NCI-H2227 (cell line): ENCODE results near the gene SYT10.
"Not testable (repeated sequence)": the region's sequence is repeated elsewhere in the genome, so short reads cannot be mapped to it uniquely, and the experiment has no call there.

Experiments used
- DNase-seq: peaks from one replicate; lab custom pipeline; 2025; ENCODE audit not compliant: unreplicated experiment; lab: John Stamatoyannopoulos, UW

The SYT10 gene

GRCh38 chr12:33439587-33440011, at the start of gene SYT10:
SYT10 (minus strand) TSS chr12:33439819; CDS start chr12:33439522, 297 bp downstream.
- no peak for DNase-seq

- no peak for DNase-seq
Measured at GRCh38 chr12:33488036-33488435, 48.4 kb upstream of the SYT10 start.

- DNase-seq = no peak
Measured at GRCh38 chr12:33486058-33486457, 46.4 kb upstream of the SYT10 start.

- DNase-seq = no peak
Measured at GRCh38 chr12:33484161-33484560, 44.5 kb upstream of the SYT10 start.

- no peak for DNase-seq
Measured at GRCh38 chr12:33480366-33480765, 40.7 kb upstream of the SYT10 start.

GRCh38 chr12:33476058-33476457, 36.4 kb upstream of the SYT10 start:
- DNase-seq = no peak

GRCh38 chr12:33472299-33472698, 32.7 kb upstream of the SYT10 start:
- no peak for DNase-seq

GRCh38 chr12:33455096-33455495, 15.5 kb upstream of the SYT10 start:
- no peak for DNase-seq

GRCh38 chr12:33450480-33450879, 10.9 kb upstream of the SYT10 start:
- no peak for DNase-seq

GRCh38 chr12:33440477-33440876, 858 bp upstream of the SYT10 start:
- DNase-seq = no peak

- no peak for DNase-seq
Measured at GRCh38 chr12:33438851-33439586, 600 bp downstream of the SYT10 start.

GRCh38 chr12:33438025-33438772, 1.4 kb downstream of the SYT10 start:
- DNase-seq = no peak

GRCh38 chr12:33437598-33437997, 2.0 kb downstream of the SYT10 start:
- no peak for DNase-seq

GRCh38 chr12:33432992-33433391, 6.6 kb downstream of the SYT10 start:
- no peak for DNase-seq

GRCh38 chr12:33431648-33432047, 8.0 kb downstream of the SYT10 start:
- no peak for DNase-seq

- DNase-seq = no peak
Measured at GRCh38 chr12:33429468-33429867, 10.2 kb downstream of the SYT10 start.

- no peak for DNase-seq
Measured at GRCh38 chr12:33427071-33427470, 12.5 kb downstream of the SYT10 start.

GRCh38 chr12:33423706-33424105, 15.9 kb downstream of the SYT10 start:
- no peak for DNase-seq

GRCh38 chr12:33412410-33412809, 27.2 kb downstream of the SYT10 start:
- DNase-seq = not testable (repeated sequence)

- no peak for DNase-seq
Measured at GRCh38 chr12:33383503-33383902, 56.1 kb downstream of the SYT10 start.

- DNase-seq = no peak
Measured at GRCh38 chr12:33376153-33376552, 63.5 kb downstream of the SYT10 start.

- no peak for DNase-seq
Measured at GRCh38 chr12:33370318-33370717, 69.3 kb downstream of the SYT10 start.
